HG03064 (cell line): Measurements from ENCODE around the gene EFCAB11.
"Not testable (repeated sequence)": the region's sequence is repeated elsewhere in the genome, so short reads cannot be mapped to it uniquely, and the experiment has no call there.

ENCODE experiments used
- ATAC-seq: cut with Tn5 transposase; IDR thresholded peaks from one replicate; pipeline ENCODE4 v1.9.1; 2021; ENCODE audit warnings: low read depth; ENCODE audit not compliant: unreplicated experiment

The EFCAB11 gene

DNA sequence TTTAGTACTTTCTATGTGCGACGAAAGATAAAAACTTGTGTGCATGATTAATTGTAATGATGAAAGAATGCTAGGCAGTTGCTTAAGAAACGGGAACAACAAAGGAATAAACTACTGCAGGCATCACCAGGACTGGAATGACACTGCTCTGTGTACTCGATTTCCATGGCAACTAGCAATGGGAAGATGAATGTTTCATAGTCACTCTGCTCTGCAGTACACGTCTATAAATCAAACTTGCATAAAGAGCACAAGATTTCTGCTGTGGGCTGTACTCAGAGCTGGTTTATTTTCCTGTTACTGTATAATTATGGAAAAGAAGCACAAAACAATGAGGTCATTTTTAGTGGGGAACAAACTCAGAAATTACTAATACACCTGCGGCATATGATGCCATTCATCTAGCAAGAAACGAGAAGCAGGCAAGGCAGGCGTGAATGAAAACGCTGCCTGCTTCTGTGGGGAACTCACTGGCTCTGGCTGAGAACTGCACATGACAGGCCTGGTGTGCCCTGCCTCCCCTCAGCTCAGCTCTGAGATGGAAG lies 41.8 kb downstream of the EFCAB11 start:
- no peak for ATAC-seq

DNA sequence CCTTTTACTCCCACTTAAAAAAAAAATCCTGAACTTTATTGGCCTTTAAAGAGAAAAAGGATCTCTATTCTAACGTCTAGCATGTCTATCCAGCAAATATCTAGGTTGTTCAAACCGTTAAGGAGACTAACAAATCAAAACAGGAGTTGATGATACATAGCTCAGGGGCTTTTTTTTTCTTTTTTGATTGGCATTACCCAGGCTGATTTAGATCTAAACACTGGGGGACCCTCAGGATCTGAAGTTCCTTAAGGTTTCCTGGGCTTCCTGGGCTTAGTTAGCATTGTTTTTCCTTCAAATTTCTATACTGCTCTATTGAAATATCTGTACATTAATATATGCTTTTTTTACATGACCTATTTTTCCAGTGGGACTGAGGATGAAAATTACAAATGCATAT lies 42.3 kb downstream of the EFCAB11 start:
- ATAC-seq, result no peak

DNA sequence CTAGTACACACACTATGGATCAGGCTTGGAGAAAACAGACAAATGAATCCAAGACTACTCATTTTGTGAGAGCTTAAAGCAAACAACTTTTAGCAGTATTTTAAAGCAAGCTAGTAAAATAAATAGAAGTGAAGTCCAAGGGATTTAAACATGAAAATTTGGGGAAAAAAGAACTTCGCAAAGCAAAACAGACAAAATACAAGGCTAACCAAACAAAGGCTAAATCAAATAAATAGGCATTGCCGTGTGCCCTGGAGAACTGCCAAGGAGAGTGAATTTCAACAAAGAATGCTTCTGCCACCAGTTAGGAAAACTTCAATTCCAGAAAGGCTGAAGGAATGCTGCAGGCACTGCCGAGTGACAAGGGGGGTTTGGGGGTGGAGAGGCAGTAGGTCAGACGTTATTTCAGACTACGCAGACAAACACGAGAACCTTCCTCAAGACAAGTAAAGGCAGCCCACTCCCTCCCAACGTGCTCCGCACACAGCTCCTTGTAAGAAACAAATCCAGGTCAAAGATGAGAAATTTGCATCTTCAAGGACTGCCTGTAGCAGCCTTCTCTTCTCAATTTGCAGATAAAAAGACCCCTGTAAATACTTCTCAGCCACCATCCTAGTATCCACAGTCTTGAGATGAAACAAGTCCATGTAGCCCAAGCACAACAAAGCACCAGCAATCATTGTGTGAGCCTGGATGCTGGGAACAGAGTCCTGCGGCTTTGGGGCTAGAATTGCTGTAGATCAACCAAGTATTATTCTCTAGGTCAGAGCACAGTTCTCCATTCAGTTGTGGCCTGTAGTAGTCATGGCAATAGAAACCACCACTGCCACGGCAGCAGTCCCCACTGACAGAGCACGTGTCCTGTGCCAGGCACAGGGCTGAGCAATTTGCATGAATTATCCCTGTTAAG lies 43.3 kb downstream of the EFCAB11 start:
- no peak for ATAC-seq

DNA sequence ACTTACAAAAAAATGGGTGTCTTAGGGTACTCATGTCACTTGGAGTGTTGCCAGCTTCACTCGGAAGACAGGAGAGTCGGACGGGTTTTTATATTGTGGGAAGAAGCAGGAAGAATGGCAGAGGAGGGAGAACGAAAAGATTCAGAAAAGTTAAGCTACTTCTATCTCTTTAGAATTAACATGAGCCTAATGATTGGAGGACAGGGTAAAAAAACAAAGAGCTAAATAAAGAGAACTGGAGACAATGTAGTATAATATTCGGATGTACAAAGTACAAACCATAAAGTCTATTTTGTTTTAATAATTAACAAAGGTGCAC lies 43.9 kb downstream of the EFCAB11 start:
- ATAC-seq, result no peak

DNA sequence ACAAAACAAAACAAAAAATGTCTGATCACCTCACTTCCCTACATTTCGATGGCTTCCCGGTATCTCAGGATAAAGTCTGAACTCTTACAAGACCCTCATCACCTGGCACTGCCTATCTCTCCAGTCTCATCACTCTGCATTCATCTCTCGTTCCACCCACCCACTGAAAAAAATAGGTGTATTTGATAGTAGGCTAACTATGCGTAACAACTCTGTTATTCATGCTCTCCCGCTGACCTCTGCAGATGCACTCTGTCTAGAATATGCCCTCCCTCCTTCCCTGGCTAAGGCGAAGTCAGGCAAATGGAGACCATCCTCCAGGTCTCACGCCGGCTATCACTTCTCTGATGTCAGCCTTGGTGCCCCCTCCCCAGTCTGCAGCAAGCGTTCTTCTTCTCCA lies 44.9 kb downstream of the EFCAB11 start:
- no peak for ATAC-seq

DNA sequence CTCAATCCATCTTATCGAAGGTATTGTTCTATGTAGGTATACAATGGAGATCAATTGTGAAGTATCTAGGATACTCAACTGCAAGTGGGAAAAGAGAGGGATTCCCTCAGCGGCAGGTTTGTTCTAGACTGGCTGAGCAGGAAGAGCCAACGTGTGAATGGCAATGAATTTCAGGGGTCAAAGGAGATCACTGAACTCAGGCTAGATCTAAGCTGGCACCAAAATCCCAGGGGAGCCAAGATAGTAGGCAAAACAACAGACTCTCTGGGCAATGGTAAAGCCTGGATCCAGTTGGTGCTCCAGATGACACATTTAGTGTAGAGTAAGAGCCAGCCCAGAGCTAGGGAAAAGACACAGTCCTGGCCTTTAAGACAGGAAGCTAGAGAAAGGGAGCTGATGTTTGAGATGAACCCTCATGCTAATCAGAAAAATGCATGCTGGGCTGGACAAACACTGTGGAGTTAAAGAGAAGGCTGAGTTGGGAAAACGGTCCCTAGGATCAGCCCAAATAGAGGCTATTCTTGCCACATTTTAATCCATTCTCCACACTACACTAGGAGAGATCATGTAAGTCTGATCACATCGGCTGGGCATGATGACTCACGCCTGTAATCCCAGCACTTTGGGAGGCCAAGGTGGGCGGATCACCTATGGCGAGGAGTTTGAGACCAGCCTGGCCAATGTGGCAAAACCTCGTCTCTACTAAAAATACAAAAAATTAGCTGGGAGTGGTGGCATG lies 45.6 kb downstream of the EFCAB11 start:
- ATAC-seq, result no peak

DNA sequence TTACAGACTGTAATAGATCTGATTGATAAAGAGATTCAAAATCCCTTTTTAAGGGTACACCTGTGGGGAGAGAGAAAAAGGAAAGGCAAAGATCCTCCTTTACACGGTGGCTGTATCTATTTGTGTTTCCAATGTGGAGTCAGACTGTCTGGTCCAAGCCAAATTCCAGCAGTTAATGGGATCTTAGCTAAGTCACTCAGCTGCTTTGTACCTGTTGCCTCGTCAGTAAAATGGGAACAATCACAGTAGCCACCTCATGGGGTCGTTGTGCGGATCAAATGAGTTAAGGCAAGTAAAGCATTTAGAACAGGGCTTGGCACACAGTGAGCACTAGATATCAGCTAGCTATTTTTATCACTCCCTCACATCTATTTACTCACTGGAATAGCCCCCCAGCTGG lies 46.9 kb downstream of the EFCAB11 start:
- no peak for ATAC-seq

DNA sequence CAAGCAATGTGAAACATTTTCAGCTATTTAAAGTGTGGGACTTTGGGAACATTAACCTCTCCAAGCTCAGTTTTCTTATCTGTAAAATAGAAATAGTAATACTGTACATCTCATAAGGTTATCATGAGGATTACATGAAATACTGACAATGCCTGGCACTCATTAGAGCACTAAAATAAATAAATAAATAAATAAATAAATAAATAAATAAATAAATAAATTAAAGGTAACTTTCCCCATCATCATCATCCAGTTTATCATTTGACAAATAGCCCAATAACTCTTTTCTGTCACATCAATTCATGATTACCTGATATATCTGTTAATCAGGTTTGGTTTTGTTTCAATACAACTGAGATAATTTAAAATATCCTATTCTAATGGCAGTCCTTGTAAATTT lies 48.5 kb downstream of the EFCAB11 start:
- no peak for ATAC-seq

DNA sequence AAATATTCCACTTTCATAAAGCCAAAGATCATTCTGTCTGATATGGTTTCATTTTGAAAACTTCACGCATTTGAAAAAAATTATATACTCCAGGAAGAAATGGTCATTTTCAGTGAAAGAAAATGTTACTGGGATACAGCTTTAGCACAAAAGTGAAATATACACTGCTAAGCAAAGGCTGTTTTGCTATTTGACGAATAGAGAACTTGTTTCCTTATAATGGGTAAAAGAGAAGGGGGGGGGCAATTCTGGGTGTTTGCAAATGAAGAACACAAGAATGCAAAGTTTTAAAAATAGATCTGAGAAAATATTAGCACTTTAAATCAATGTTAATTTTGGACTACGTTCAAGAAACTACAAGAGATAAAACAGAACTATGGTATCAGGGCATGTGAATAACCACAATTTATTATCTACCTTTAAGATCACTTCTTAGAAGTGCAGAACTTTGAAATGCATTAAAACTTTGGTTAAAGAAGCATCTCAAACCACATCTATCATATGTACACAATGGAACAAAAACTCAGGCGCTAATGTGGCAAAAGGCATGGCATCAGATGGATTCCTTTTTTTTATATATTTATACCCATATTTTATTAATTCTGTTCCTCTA lies 51.1 kb downstream of the EFCAB11 start:
- no peak for ATAC-seq

DNA sequence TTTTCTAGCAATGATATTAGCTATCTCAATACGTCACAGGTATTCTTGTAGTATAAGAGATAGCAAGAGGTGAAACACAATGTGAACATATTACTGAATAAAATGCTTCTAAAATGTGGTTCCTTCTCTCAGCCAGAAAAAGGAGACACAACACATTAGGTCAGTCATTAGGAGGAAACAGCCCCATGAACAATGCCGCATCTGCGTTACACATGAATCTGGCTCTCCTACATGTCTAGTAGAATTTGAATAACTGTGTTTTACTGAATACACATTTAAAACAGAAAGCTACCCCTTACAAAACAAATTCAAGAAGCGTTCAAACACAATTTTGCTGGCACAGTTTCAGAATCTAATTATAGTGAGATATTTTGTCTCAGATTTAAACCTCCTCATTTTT lies 51.6 kb downstream of the EFCAB11 start:
- no peak for ATAC-seq

DNA sequence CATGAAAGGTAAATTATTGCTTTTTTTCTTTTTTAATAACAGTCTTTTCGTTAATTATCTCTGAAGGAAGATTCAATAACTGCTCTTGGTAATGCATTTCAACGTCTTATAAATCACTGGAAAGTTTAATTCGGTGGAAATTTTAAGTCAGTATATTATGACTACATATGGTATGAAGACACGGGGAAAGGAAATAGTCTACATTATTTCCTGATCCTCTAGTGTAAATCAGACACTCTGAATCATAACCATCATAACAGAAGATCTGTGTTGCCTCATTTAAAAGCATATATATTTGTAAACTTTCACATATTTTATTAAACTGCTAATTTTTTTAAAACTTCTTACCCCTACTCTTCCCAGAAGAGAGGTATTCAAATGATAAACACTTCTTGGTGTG lies 53.7 kb downstream of the EFCAB11 start:
- no peak for ATAC-seq

DNA sequence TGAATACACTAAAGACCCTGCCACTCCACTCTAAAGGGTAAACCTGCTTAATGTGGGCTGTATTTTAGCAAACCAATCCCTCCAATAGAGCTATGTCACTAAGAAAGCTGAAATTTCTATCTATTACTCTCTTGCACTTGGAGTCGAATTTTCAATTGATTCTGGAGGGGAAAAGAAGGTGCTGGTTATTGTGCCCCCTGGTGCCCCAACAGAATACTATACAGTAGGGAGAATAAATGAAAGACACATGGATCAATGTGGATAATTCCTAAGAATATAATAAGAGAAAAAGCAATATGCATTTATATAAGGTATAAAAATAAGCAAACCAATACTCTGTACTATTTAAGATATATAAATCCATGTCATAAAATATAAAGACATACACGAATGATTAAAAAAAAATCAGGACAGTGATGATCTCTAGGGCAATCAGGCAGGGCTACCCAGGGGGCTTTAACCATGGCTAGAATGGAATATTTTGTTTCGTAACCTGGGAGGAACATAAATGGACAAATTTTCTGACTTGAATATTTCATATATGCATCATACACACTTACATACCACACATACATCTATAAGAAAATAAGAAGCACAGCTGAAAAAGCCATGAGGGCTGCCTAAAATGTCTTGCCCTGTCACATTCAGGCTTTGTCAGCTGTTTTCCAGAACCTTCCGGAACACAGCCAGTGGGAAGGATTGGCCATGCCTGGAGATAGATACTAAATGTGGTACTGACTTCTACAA lies 54.4 kb downstream of the EFCAB11 start:
- ATAC-seq, result no peak

DNA sequence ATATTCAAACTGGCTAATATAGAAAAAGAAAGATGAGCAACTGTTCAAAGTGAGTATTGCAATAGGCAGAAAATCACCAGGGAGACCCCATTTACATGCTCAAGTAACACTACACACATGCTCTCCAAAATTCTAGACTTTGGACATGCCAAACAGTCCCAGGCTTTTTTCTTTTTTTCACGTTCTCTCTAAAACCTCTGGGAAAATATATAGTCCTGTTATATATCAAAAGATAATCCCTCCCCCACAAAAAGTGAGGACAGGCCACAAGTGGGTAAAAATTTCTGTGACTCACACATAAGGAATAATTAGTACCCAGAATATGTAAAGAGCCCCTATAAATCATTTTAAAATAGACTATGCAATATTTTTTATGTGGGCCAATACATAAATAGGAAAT lies 55.2 kb downstream of the EFCAB11 start:
- ATAC-seq, result no peak

DNA sequence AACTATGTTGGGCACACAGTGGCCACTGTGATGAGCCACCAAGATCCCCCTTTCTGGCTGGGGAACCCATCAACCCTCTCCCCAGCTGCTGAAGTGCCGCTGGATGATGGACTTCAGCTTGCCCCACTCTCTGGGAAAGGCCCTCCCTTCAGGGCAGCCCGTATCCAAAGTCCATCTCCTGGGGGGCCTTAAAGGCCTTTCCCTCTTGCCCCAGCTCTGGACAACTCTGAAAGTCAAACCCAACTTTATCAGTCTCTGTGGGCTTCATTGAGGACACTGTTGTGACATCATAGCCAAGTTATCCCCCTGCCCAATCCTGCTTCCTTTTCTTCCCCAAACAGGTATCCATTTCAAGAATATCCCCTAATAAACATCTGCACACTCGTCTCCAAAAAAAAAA lies 61.1 kb downstream of the EFCAB11 start:
- ATAC-seq, result not testable (repeated sequence)

DNA sequence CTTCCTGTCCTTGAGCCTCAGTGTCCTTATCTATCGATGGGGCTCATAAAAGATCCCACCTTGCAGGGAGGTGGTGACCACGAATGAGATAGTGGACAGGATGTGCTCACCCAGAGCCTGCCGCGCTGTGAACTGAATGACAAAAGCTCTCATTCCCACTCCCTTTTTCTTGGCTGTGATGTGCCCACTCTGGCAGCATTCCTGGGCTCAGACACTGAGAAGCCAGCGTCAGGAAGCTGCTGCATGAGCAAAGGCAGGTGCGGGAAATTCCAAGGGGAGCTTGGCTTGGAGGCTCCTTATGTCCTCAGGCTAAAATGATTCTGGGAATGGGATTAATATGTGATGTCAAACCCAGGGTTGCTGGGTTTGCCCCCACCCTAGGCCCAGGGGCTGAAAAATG lies 61.6 kb downstream of the EFCAB11 start:
- ATAC-seq, result no peak

DNA sequence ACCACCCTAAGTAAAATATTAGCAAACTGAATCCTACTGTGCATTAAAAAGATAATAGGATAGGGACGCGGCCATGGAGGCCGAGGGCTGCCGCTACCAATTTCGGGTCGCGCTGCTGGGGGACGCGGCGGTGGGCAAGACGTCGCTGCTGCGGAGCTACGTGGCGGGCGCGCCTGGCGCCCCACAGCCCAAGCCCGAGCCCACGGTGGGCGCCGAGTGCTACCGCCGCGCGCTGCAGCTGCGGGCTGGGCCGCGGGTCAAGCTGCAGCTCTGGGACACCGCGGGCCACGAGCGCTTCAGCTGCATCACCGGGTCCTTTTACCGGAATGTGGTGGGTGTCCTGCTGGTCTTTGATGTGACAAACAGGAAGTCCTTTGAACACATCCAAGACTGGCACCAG lies 62.8 kb downstream of the EFCAB11 start:
- ATAC-seq, result not testable (repeated sequence)

DNA sequence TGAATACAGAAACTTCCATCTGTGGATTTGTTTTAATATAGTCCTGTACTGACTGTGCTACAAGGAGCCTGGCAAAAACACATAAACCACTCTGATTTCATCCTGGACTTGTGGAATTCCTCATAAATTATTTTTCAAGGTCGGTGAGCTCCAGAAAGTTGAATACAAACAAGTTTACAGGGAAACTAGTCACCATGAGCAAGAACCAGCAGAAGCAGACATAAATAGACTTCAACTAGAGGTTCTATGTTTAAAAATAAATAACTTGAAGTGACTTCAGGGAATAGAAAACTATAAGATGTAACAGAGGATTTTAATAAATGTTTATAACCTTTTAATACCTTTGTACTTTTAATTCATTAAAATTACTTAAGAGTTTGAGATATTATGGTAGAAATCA lies 63.5 kb downstream of the EFCAB11 start:
- no peak for ATAC-seq

DNA sequence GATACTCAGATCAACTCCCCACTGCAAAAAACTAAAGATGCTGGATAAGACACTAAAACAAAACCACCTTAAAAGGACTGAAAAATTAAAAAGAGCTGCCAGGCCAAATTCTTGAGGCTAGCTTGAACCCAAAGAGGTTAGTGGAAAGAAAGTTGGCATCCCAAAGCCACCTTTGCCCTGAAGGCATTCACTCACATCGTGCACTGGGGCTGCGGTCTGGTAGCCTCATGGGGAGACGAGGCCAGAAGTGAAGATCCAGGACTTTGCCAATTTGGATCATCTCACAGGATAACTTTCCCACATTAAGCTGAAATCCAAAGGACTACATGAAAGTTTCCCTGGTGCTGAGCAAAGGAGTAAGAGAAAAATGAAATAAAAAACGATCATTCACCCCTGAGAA lies 63.9 kb downstream of the EFCAB11 start:
- ATAC-seq, result no peak

DNA sequence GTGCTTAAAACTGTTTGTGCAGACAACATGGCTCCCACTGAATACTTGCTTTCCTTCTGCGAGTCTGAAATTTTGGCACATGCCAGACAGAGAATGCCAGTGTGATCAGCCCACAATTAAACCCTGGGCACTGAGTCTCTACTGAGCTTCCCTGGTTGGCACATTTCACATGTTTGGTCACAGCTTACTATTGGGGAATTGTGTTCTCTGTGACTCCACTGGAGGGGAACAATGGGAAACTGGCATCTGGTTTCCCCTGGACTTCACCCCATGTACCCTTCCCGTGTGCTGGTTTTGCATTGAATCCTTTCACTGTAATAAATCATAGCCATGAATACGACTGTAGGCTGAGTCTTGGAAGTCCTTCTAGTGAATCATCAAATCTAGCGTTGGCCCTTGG lies 64.9 kb downstream of the EFCAB11 start:
- ATAC-seq, result no peak

DNA sequence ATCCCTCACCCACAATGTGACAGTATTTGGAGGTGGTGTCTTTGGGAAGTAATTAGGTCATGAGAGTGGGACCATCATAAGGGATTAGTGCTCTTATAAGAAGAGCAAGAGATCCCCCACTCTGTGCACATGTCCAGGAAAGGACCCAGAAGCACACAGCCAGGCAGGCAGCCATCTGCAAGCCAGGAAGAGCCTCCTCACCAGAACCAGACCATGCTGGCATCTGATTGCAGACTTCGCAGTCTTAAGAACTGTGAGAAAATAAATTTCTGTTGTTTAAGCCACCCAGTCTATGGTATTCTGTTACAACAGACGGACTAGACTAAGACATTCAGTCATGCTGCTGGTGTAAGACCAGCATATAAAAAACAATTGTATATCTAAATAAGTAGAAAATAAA lies 69.8 kb downstream of the EFCAB11 start:
- no peak for ATAC-seq

DNA sequence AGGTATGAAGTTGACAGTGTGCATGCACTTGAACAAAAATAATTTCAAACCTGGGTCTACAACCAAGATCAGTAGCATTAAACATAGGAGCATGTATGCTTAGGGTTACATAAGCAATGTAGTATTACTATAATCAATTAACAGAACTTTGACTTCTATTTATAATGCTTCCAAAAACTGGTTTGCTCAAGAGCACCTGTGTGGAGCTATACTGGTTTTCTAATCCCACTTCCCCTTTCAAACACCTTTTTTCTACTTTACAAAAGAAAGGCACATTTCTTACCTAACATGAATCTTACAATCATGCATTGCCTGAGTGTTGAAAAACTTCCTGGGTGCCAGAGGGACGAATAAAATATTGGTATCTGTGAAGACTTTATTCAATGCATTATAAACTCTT lies 72.7 kb downstream of the EFCAB11 start:
- peak; percentile 84 for ATAC-seq
